Umbilical cord (tissue), 2 donors: ENCODE results near the gene ANO10. TPM values are rescaled to one million over a fixed set of nuclear protein-coding genes. Genes with fewer than 3 reads are reported as not detected.
"Not testable (repeated sequence)": the region's sequence is repeated elsewhere in the genome, so short reads cannot be mapped to it uniquely, and the experiment has no call there.

Source experiments
- DNase-seq: peaks from one replicate; pipeline ENCODE4 v3.0.0-alpha.2; 2015; ENCODE audit warnings: low spot score
- total RNA-seq: library from RNA; depleted of rRNA; stranded (reverse); fragments of >200 nt; gene quantifications from one replicate; pipeline ENCODE4 v1.2.3, GENCODE V29; 2014; ENCODE audit warnings: low replicate concordance; ENCODE audit not compliant: insufficient read depth

ANO10 gene
- total RNA-seq, 1 donor from 2014 or later: 25.8 TPM

DNA sequence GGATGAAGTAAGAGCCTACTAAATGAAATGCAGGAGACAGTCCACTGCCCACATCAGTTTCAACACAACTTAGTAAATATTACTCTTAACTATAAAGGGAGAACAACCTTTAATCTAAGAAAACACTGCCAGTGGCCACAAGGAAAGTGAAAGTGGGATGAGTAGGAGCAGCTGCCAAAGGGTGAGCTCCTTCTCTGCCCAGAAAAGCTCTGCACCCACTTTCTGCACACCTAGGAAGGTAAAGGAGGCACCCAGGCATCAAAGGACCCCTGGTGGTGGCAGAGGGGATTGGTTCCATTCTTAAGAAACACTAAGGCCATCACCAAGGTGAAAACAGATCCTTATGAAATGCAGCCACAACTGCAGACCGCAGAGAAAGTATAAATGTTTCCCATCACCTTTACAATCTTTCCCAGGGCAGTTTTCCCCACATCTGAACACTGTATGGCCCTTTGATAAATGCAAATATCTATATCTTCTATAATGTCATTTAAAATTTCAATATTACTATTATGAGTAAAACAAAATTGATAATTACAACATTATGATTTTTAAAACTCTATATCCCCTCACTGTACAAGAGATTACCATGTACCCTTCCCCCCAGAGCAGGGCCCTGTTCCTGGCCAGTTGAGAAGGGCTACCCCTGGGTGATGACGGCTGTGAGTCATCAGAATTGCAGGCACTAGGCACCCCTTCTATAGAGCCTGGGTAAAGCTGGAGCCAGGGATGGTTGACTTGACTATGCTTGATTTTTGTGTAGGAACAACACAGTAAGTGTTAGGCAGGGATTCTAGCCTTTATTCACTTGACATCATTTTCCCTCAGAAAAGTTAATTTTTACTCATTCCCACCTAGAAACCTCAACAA, 243.5 kb downstream of the ANO10 start:
- DNase-seq: no peak

DNA sequence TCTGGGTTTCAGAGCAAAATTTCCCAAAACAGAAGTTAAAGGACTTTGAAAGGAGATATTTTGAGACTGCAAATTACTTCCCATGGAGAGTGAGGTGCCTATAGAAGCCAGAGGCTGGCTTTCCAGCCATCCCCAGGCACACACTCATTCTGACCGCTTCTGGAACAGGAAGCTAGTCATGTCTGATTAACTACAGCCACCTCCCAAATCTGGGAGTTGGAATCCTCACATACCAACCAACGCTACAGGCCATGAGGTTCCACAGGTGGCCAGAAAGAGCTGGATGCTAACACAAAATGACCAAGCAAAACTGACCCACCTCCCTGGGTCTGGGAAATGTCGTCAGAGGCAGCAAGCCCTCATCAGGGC, 248.3 kb downstream of the ANO10 start:
- DNase-seq: no peak

DNA sequence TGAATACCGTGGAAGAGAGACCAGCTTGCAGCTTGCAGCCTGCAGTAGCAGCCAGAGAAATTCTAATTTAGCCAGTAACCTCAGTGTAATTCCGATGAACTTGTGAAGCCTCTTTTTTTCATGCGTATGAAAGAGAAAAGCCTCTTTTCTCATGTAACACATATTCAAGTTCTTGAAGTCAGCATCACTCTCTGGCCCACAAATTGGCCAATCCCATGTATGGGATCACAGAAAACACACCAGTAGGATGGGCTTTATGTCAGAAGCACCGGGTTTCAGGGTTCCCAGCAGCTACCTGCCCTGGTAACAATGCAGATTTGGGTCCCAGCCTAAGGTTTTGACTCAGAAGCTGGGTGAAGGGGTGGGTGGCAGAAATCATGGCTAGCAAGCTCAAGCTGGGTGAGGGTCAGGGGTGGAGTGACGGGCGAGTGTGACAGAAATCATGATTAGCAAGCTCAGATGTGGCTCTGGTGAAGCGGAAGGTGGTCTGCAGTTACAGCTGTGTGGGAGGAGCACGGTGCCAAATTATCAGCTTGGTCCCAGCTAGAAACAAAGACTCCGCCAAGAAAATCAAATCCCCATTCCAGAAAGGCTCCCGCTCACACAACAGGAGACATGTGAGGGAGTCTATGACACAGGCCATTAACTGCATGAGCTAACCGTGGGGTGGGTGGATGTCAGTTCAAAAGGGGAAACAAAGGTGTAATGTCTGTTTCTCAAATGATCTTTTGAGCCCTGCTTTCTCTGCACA, 248.8 kb downstream of the ANO10 start:
- no peak for DNase-seq

GRCh38 chr3:43372007-43372740, 249.6 kb downstream of the ANO10 start:
- DNase-seq: no peak

- DNase-seq: no peak
These were observed 250.3 kb downstream of the ANO10 start for GRCh38 chr3:43371494-43371893.

- no peak for DNase-seq
These were observed 251.4 kb downstream of the ANO10 start for GRCh38 chr3:43370293-43370980.

DNA sequence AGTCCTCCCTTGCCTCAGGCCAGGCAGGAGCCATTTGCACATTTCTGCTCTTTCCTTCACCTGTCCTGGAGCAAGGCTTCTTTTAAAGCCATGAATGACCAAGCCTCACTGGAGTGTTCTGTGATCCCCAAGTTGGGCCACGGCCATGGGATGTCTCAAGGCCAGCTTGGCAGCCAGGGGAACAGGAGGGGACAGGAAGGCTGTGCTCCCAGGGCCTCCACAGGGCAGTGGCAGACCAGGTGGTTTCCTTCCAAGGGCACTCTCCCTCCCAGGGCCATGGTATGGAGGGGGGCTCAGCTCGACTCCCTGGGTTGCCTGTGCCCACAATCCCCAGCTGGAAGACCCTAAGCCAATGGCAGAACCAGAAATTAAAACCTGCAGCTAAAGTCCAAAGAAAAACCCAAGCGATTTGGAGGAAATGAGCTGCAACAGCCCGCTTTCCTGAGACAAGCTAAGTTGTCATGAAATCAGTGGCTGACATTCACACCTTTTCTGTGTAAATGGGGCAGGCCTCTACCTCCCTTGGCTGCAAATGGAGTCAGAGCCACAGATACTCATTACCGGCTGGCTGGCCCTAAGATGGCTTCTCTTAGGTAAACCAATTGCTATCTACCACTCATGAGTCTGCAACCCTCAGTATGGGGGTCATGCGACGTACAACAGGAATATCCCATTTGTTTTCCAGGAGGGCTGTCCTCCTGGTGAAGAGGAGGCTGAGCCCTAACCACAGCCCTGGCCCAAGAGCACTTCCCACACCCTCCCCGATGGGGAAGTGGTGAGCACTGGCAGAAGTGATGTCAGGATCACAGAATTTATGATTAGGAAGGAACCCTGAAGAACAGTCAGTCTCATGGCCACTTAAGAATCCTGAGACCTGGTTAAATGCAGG, 252.2 kb downstream of the ANO10 start:
- no peak for DNase-seq

GRCh38 chr3:43366885-43367284, 254.9 kb downstream of the ANO10 start:
- no peak for DNase-seq

DNA sequence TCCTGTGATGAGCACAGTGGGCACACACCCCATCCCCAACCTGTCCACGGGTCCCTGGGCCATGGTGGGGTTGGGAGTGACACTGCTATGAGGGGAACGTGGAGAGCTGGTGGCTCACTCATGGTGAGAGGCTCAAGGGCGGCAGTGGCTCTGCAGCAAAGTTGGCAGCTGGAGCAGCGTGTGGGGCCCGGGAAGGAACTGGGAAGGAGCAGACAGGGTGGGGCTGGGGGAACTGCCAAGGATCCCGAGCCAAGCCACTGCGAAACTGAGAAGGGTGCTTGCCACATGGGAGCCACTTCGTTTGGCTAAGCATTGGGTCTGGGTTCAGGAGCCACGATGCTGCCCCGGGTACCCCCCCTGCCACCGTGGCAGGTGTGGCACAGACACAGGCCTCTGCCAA, 255.3 kb downstream of the ANO10 start:
- DNase-seq: no peak

DNA sequence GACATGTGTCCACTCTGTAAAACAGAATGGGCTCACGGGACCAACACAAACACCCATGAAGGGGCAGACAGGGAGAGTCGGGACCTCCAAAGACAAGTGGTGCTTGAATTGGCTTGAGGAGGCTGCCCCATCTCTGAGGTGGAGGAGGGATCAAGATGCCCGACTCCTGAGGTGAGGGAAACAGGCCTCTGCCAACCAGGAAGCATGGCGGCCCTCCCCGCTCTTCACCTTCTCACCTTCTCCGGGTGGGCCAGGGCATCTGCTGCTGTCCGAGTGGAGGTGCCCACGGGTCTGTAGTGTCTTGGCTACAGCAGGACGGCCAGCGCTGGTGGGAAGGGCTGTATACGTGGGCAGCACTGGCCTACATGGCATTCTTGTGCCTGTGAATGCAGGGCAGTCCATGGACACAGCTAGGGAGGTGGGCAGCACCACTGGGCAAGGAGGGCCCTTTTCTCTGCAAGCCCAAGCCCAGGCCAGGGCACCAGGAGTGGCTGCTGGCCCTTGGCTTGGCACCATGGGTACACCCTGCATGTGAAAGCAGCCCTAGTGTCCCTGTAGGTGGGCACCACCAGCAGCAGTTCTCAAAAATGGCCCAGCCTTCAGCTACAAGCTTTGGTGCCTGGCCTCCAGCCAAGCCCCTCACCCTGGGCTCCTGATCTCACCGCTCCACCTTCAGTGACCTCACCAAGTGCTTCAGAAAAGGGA, 256.1 kb downstream of the ANO10 start:
- DNase-seq: no peak

- no peak for DNase-seq
These were observed 256.9 kb downstream of the ANO10 start for GRCh38 chr3:43364926-43365325.

- DNase-seq: no peak
These were observed 257.3 kb downstream of the ANO10 start for GRCh38 chr3:43364494-43364893.

DNA sequence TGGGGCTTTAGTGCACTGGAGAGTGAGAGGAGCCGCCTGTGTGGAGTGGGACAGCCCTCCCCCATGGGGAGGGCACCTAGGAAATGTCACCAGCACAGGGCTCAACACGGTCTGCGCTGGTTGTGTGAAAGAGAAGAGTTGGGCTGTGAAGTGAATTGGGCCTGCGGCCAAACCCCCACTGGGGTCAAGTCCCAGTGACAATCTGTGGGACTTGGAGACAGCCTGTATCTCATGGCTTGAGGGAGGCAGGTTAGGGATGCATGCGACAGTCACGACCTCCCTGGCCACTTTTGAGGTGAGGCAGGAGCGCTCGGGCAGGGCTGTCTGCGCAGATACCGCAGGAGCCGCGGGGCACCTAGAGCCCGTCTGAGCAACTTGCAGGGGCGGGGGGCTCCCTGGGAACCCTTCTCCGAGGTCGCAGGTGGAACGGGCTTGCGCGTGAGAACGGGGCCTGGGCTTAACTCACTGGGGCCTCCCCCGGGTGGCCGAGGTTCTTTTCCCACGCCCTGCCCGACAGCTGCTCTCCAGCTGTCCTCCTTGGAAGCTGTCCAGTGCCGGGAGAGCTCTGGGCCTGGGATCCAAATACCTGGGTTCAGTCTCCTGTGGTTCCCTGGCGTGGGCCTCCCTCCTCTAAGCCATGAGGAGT, 258.1 kb downstream of the ANO10 start:
- peak; percentile 12 for DNase-seq

GRCh38 chr3:43362961-43363360, 258.9 kb downstream of the ANO10 start:
- DNase-seq: no peak

- DNase-seq: no peak
These were observed 259.6 kb downstream of the ANO10 start for GRCh38 chr3:43362183-43362582.

- DNase-seq: peak; percentile 25
These were observed 260.7 kb downstream of the ANO10 start for GRCh38 chr3:43361077-43361476.

GRCh38 chr3:43356033-43356432, 265.8 kb downstream of the ANO10 start:
- DNase-seq: not testable (repeated sequence)

- no peak for DNase-seq
These were observed 267.7 kb downstream of the ANO10 start for GRCh38 chr3:43353923-43354670.

DNA sequence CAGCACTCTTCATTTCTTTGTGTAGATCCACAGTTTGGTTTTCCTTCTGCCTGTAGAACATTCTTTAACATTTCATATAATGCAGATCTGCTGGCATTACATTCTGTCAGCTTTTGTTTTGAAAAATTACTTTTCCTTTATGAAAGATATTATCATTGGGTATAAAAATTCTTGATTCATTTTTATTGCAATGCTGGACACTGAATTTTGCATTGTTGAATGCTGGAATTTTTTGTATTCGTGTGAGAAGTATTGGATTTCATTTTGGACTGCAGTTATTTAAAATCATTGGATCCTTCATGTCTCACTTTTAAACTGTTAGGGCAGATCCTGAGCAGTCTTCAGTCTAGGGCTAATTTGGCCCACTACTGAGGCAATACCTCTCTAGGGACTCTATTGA, 268.4 kb downstream of the ANO10 start:
- no peak for DNase-seq
